COLO668 (cell line): Measurements from ENCODE around the gene HSF2.

Experiments used
- DNase-seq: peaks from one replicate; lab custom pipeline; 2025; ENCODE audit not compliant: unreplicated experiment; lab: John Stamatoyannopoulos, UW

The HSF2 gene

GRCh38 chr6:122399348-122400120 is at the start of gene HSF2:
TSS of gene HSF2 (plus strand) at chr6:122399652. CDS start at chr6:122399738, 86 bp downstream.
- peak; percentile 93 for DNase-seq

- DNase-seq: no peak
Measured at GRCh38 chr6:122352981-122353664, 46.3 kb upstream of the HSF2 start.

- no peak for DNase-seq
Measured at GRCh38 chr6:122360809-122361208, 38.6 kb upstream of the HSF2 start.

- DNase-seq: no peak
Measured at GRCh38 chr6:122361314-122361979, 38.0 kb upstream of the HSF2 start.

- DNase-seq: peak; percentile 15
Measured at GRCh38 chr6:122363769-122364483, 35.5 kb upstream of the HSF2 start.

- DNase-seq: no peak
Measured at GRCh38 chr6:122365775-122366403, 33.6 kb upstream of the HSF2 start.

GRCh38 chr6:122367171-122367570 is 32.3 kb upstream of the HSF2 start:
- no peak for DNase-seq

GRCh38 chr6:122369536-122369935 is 29.9 kb upstream of the HSF2 start:
- no peak for DNase-seq

GRCh38 chr6:122372647-122373046 is 26.8 kb upstream of the HSF2 start:
- no peak for DNase-seq

- DNase-seq: no peak
Measured at GRCh38 chr6:122374307-122374706, 25.1 kb upstream of the HSF2 start.

- no peak for DNase-seq
Measured at GRCh38 chr6:122376246-122376645, 23.2 kb upstream of the HSF2 start.

- DNase-seq: peak; percentile 10
Measured at GRCh38 chr6:122381494-122382265, 17.8 kb upstream of the HSF2 start.

- no peak for DNase-seq
Measured at GRCh38 chr6:122385857-122386612, 13.4 kb upstream of the HSF2 start.

- no peak for DNase-seq
Measured at GRCh38 chr6:122388945-122389344, 10.5 kb upstream of the HSF2 start.

GRCh38 chr6:122389704-122390372 is 9.6 kb upstream of the HSF2 start:
- DNase-seq: peak; percentile 16

GRCh38 chr6:122392564-122393350 is 6.7 kb upstream of the HSF2 start:
- no peak for DNase-seq

- no peak for DNase-seq
Measured at GRCh38 chr6:122393351-122393896, 6.0 kb upstream of the HSF2 start.

GRCh38 chr6:122394016-122394415 is 5.4 kb upstream of the HSF2 start:
- no peak for DNase-seq
